Fibroblast of mammary gland (primary cell): Measurements from ENCODE around the gene ROMO1.

Experiments
- DNase-seq: peaks from one replicate; pipeline ENCODE4 v3.0.0-alpha.2; 2010; ENCODE audit warnings: low read depth
- H3K4me3 ChIP-seq: 2 replicates; pipeline ENCODE4 v1.5.1; 2011; ENCODE audit warnings: low read depth, mild to moderate bottlenecking, low read length, moderate library complexity; ENCODE audit not compliant: control insufficient read depth
- CTCF ChIP-seq: conservative IDR thresholded peaks from 2 replicates; pipeline ENCODE4 v1.5.1; 2011; ENCODE audit warnings: low read depth, low read length, inconsistent platforms; ENCODE audit not compliant: control insufficient read depth, insufficient read depth

ROMO1 gene

GRCh38 chr20:35663516-35664465 is 35.4 kb upstream of the ROMO1 start:
- DNase-seq = peak; percentile 43
- peak overlapping the region; percentile 68 for H3K4me3 ChIP-seq
- no peak for TF ChIP-seq CTCF

GRCh38 chr20:35664466-35665206 is 34.6 kb upstream of the ROMO1 start, which contains the start of the genes CPNE1 and RBM12:
TSS of gene CPNE1 (minus strand) at chr20:35664900. CDS start at chr20:35632923, 31,977 bp downstream.
TSS of gene RBM12 (minus strand) at chr20:35664900. CDS start at chr20:35655322, 9,578 bp downstream.
- peak within 1 kb of the TSS; percentile 68 for H3K4me3 ChIP-seq
- TF ChIP-seq CTCF = no peak
- DNase-seq = peak; percentile 91

GRCh38 chr20:35665949-35666288 is 33.3 kb upstream of the ROMO1 start:
- no peak overlapping the region for H3K4me3 ChIP-seq
- no peak for TF ChIP-seq CTCF
- no peak for DNase-seq

- DNase-seq = no peak
- H3K4me3 ChIP-seq = no peak overlapping the region
- no peak for TF ChIP-seq CTCF
Observed at GRCh38 chr20:35669221-35669620, 30.0 kb upstream of the ROMO1 start.

GRCh38 chr20:35669681-35670080 is 29.5 kb upstream of the ROMO1 start:
- H3K4me3 ChIP-seq = no peak overlapping the region
- no peak for DNase-seq
- TF ChIP-seq CTCF = no peak

- H3K4me3 ChIP-seq = no peak overlapping the region
- no peak for DNase-seq
- no peak for TF ChIP-seq CTCF
Observed at GRCh38 chr20:35673884-35674283, 25.3 kb upstream of the ROMO1 start.
